Adrenal gland (tissue), 12 donors: Measurements from ENCODE around the gene RALGPS1. TPM values are rescaled to one million over a fixed set of nuclear protein-coding genes. Genes with fewer than 3 reads are reported as not detected.

Experiments
- DNase-seq, 7 donors: peaks; one replicate each; pipeline ENCODE4 v3.0.0-alpha.2; 2019 to 2020
- H3K27ac ChIP-seq, 5 donors: fragments of 200-600 bp; sonication (generic) in 4 of 5; 1 replicate in 3 of 5; 2 replicates in 2 of 5; pipeline versions ENCODE4 v1.5.1 to v1.8.0; 2016 to 2020; ENCODE audit warnings: mild to moderate bottlenecking in 1 of 5
- H3K27me3 ChIP-seq: fragments of 200-600 bp; 2 replicates; pipeline ENCODE4 v1.8.0; 2021
- H3K36me3 ChIP-seq, 2 donors: fragments of 200-600 bp; replicated peaks in 1 of 2; 1 replicate in 1 of 2; 2 replicates in 1 of 2; pipeline versions ENCODE4 v1.5.1 to v1.8.0; 2018 to 2022
- H3K4me1 ChIP-seq, 2 donors: fragments of 200-600 bp; replicated peaks in 1 of 2; 1 replicate in 1 of 2; 2 replicates in 1 of 2; pipeline versions ENCODE4 v1.5.1 to v1.8.0; 2018 to 2021
- H3K4me3 ChIP-seq, 4 donors: fragments of 200-600 bp; sonication (generic) in 3 of 4; one replicate each; pipeline ENCODE4 v1.5.1; 2016 to 2018
- H3K9me3 ChIP-seq, 3 donors: fragments of 200-600 bp; sonication (generic) in 1 of 3; replicated peaks in 1 of 3; 1 replicate in 2 of 3; 2 replicates in 1 of 3; pipeline versions ENCODE4 v1.5.1 to v1.8.0; 2016 to 2021
- POLR2A ChIP-seq, 2 donors: fragments of 450-650 bp; IDR thresholded peaks; one replicate each; pipeline ENCODE4 v1.6.1; 2017; ENCODE audit warnings: antibody characterized with exemption in 2 of 2, mild to moderate bottlenecking in 2 of 2, moderate library complexity in 1 of 2
- WGBS, 4 donors: extraction: QIAGEN DNeasy Blood & Tissue Kit in 2 of 4; methylation state at CpG; one replicate each; pipeline versions ENCODE4 v1.1.5 to v1.1.7; 2013 to 2017; 5-methylcytosine and 5-hydroxymethylcytosine counted together
- intact Hi-C, 2 donors: fragments of 100-400 bp; cut with DNase I; formaldehyde crosslinking; loops; one replicate each; pipeline versions ENCODE4 v1.14.1 to v1.15.0; 2022 to 2023
- polyA plus RNA-seq, 3 donors: library from polyadenylated mRNA; stranded (reverse); fragments of 200-250 nt in 2 of 3; fragments of 350-450 nt in 1 of 3; fragmentation: Illumina TruSeq in 1 of 3; extraction: RNeasy Lipid Tissue Mini Kit (QIAGEN cat#74804) in 1 of 3; gene quantifications; one replicate each; pipeline ENCODE4 v1.2.3, GENCODE V29; 2013 to 2014
- total RNA-seq, 9 donors: library from RNA; depleted of rRNA in 4 of 9; stranded (reverse); fragments of >200 nt in 4 of 9; fragments of 120-200 nt in 1 of 9; fragmentation: NEBNext Ultra II Directional in 1 of 9; extraction: Animal tissue kit (Norgen Biotek cat#: 25700) in 1 of 9; gene quantifications; one replicate each; pipeline versions ENCODE4 v1.1.0 to v1.2.4, GENCODE V29; 2013 to 2023
- TF ChIP-seq, protein P1 (sequence below), 6 experiments: fragments of 450-650 bp in 4 of 6; fragments of 200-600 bp in 2 of 6; sonication (generic) in 1 of 6; IDR thresholded peaks; 1 replicate in 5 of 6; 2 replicates in 1 of 6; pipeline versions ENCODE4 v1.5.1 to v1.8.0; 2016 to 2021; ENCODE audit warnings: antibody characterized with exemption in 6 of 6, mild to moderate bottlenecking in 2 of 6, moderate library complexity in 1 of 6
- donor health status: healthy with polysubstance abuse.
- donor health status: Bipolar disorder and iron deficiency.
- donor health status: DM: yes; HTN: yes; CAD: no.
- donor health status: DM: no; HTN: no; CAD: no.
- donor health status: DM: no; HTN: no; CAD: no.
- donor health status: DM: yes; HTN: yes; CAD: no.

RALGPS1 gene
- total and polyA plus RNA-seq, 12 donors = 2.8 to 9.9 (median 5.1) TPM

DNA sequence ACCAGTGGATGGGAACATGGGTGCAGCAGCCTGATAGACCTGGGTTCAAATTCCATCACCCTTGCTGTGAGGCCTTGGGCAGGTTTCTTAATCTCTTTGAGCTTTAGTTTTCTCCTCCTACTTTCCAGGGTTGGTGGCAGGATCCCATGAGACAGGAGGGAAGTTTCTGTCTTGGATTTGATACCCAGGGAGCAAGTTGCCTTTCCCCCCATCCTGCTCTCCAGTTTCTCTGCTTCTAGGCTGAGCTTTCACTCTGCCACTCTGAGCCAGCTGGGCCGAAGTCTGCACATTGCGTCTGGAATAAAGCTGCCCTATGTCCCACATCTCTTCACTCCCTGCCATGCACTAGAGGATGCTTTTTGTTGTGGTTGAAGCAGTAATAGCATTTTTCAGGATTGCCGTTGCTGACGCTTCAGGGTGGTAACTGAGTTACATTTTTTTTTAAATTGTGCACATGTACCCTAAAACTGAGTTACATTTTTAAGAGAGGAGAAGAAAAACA, 248.3 kb downstream of the RALGPS1 start:
- intact Hi-C loops = no loop called here
- H3K4me1 ChIP-seq = peaks cover 5 to 21% of the 10 kb centered on the region in 2 donors
- no peaks in the 10 kb centered on the region for H3K36me3 ChIP-seq
- peak in 3 of 7 donors; percentile 5 to 40 (median 12) for DNase-seq
- no peak overlapping the region for H3K27ac ChIP-seq
- no peaks in the 10 kb centered on the region for H3K9me3 ChIP-seq
- no peaks in the 10 kb centered on the region for H3K27me3 ChIP-seq
- no peak overlapping the region for H3K4me3 ChIP-seq
- 88 to 97% (median 92%) methylated on average over 4 of the region's 4 CpGs for WGBS, 4 donors
- TF ChIP-seq POLR2A (IDR thresholded peaks at IDR 0.05) = no peak
- TF ChIP-seq, protein P1, sequence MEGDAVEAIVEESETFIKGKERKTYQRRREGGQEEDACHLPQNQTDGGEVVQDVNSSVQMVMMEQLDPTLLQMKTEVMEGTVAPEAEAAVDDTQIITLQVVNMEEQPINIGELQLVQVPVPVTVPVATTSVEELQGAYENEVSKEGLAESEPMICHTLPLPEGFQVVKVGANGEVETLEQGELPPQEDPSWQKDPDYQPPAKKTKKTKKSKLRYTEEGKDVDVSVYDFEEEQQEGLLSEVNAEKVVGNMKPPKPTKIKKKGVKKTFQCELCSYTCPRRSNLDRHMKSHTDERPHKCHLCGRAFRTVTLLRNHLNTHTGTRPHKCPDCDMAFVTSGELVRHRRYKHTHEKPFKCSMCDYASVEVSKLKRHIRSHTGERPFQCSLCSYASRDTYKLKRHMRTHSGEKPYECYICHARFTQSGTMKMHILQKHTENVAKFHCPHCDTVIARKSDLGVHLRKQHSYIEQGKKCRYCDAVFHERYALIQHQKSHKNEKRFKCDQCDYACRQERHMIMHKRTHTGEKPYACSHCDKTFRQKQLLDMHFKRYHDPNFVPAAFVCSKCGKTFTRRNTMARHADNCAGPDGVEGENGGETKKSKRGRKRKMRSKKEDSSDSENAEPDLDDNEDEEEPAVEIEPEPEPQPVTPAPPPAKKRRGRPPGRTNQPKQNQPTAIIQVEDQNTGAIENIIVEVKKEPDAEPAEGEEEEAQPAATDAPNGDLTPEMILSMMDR (IDR thresholded peaks at IDR 0.05) = no peak

DNA sequence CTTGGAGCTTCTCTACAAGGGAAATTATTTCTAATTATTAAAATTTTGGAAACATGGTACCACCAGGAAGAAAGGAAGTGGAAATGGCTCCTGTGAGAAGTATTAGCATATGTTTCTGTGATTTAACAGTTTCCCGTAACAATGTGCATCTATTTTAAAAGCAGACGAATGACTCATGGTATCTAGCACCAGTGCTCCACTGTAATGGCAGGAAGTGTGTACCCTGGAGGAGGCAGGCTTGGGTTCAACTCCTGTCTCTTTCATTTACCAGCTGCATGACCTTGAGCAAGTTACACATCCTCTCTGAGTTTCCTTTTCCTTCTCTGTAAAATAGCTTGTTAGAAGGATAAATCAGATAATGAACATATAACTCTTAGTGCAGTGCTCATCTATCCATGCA, 248.8 kb downstream of the RALGPS1 start:
- Histone ChIP-seq H3K27me3 (no peaks in the 10 kb centered on the region), H3K36me3 (no peaks in the 10 kb centered on the region), H3K9me3 (no peaks in the 10 kb centered on the region), H3K4me1 (peaks cover 5 to 21% of the 10 kb centered on the region in 2 donors), H3K27ac (no peak overlapping the region), H3K4me3 (no peak overlapping the region)
- DNase-seq = peak; percentile 14 to 71 (median 50)
- WGBS, 4 donors = 12 to 27% (median 19%) methylated on average over 2 of the region's 2 CpGs
- intact Hi-C loops = no loop called here
- TF ChIP-seq, protein P1 (IDR thresholded peaks at IDR 0.05) = no peak
- TF ChIP-seq POLR2A (IDR thresholded peaks at IDR 0.05) = no peak

DNA sequence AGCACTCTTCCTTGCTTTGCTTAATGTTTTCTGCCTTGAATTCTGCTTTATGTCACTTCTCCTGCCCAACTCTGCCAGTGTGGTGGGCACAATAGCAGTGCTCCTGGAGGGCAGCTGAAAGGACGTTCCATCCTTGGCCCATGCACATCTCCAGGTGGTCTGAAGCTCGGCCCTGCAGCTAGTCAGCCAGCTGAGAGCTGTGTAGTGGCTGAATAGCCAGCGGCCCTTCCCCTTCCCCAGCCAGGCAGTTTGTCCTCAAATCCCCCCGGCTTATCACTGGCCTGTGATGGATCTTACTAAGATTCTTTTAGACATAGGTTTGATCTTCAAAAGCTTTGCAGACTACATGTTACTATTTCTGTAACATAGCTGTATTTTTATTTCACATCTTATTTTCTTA, 250.5 kb downstream of the RALGPS1 start:
- intact Hi-C loops = no loop called here
- H3K27me3 ChIP-seq = no peaks in the 10 kb centered on the region
- 87 to 96% (median 93%) methylated on average over 4 of the region's 4 CpGs for WGBS, 4 donors
- H3K27ac ChIP-seq = no peak overlapping the region
- no peaks in the 10 kb centered on the region for H3K9me3 ChIP-seq
- no peak for TF ChIP-seq POLR2A (IDR thresholded peaks at IDR 0.05)
- TF ChIP-seq, protein P1 (IDR thresholded peaks at IDR 0.05) = no peak
- H3K36me3 ChIP-seq = no peaks in the 10 kb centered on the region
- DNase-seq = peak in 3 of 7 donors; percentile 9 to 38 (median 14)
- H3K4me1 ChIP-seq = peaks cover 0 to 10% of the 10 kb centered on the region in 2 donors
- no peak overlapping the region for H3K4me3 ChIP-seq

DNA sequence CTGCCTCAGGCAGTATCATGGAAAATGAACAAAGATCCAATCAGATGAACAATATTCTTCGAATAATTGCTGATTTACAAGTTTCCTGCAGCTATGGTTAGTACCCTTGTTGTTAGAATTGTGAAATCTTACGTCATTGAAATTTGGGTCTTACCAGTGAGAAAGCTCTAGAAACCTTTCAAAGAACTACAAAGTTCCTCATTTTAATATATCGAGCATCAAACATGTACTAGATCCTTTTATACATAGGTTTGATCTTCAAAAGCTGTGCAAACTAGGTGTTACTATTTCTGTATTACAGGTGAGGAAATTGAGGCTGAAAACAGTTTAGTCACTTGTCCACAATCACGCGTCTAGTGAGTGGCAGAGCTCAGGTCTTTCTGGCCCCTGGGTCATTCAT, 251.5 kb downstream of the RALGPS1 start:
- no peak for DNase-seq
- Histone ChIP-seq H3K4me1 (peaks cover 0 to 10% of the 10 kb centered on the region in 2 donors), H3K9me3 (no peaks in the 10 kb centered on the region), H3K27ac (no peak overlapping the region), H3K4me3 (no peak overlapping the region), H3K27me3 (no peaks in the 10 kb centered on the region), H3K36me3 (no peaks in the 10 kb centered on the region)
- WGBS, 4 donors = 82 to 88% (median 87%) methylated on average over 5 of the region's 5 CpGs
- TF ChIP-seq, protein P1 (IDR thresholded peaks at IDR 0.05) = no peak
- TF ChIP-seq POLR2A (IDR thresholded peaks at IDR 0.05) = no peak
- intact Hi-C loops = no loop called here
